HG03103 (cell line): ENCODE data around the gene FHIT.
"Not testable (repeated sequence)": the region's sequence is repeated elsewhere in the genome, so short reads cannot be mapped to it uniquely, and the experiment has no call there.

Source experiments
- ATAC-seq: cut with Tn5 transposase; IDR thresholded peaks from one replicate; pipeline ENCODE4 v1.9.1; 2021; ENCODE audit warnings: low read depth; ENCODE audit not compliant: unreplicated experiment

Gene FHIT

GRCh38 chr3:60539394-60539793 lies 711.9 kb downstream of the FHIT start:
- ATAC-seq, result not testable (repeated sequence)

- ATAC-seq, result no peak
Observed at GRCh38 chr3:60536420-60536819, 714.8 kb downstream of the FHIT start.

GRCh38 chr3:60531759-60532158 lies 719.5 kb downstream of the FHIT start:
- ATAC-seq, result no peak

- no peak for ATAC-seq
Observed at GRCh38 chr3:60528651-60529050, 722.6 kb downstream of the FHIT start.

- ATAC-seq, result no peak
Observed at GRCh38 chr3:60523536-60523935, 727.7 kb downstream of the FHIT start.

GRCh38 chr3:60517134-60517533 lies 734.1 kb downstream of the FHIT start:
- no peak for ATAC-seq

- no peak for ATAC-seq
Observed at GRCh38 chr3:60514866-60515265, 736.4 kb downstream of the FHIT start.

GRCh38 chr3:60514085-60514649 lies 737.1 kb downstream of the FHIT start:
- ATAC-seq, result no peak

- ATAC-seq, result no peak
Observed at GRCh38 chr3:60513241-60513640, 738.0 kb downstream of the FHIT start.

GRCh38 chr3:60512506-60512905 lies 738.7 kb downstream of the FHIT start:
- ATAC-seq, result no peak

GRCh38 chr3:60509471-60509870 lies 741.8 kb downstream of the FHIT start:
- ATAC-seq, result no peak

GRCh38 chr3:60504827-60505457 lies 746.3 kb downstream of the FHIT start:
- ATAC-seq, result no peak

- no peak for ATAC-seq
Observed at GRCh38 chr3:60501314-60501713, 749.9 kb downstream of the FHIT start.

- no peak for ATAC-seq
Observed at GRCh38 chr3:60497902-60498301, 753.4 kb downstream of the FHIT start.

GRCh38 chr3:60490992-60491391 lies 760.3 kb downstream of the FHIT start:
- ATAC-seq, result no peak

GRCh38 chr3:60475096-60475495 lies 776.2 kb downstream of the FHIT start:
- no peak for ATAC-seq

GRCh38 chr3:60469481-60469880 lies 781.8 kb downstream of the FHIT start:
- no peak for ATAC-seq

- ATAC-seq, result no peak
Observed at GRCh38 chr3:60463685-60464084, 787.6 kb downstream of the FHIT start.

GRCh38 chr3:60461267-60461666 lies 790.0 kb downstream of the FHIT start:
- ATAC-seq, result no peak

GRCh38 chr3:60456180-60456579 lies 795.1 kb downstream of the FHIT start:
- ATAC-seq, result no peak

- no peak for ATAC-seq
Observed at GRCh38 chr3:60453326-60453725, 797.9 kb downstream of the FHIT start.

- ATAC-seq, result no peak
Observed at GRCh38 chr3:60448696-60449095, 802.6 kb downstream of the FHIT start.

GRCh38 chr3:60445446-60445845 lies 805.8 kb downstream of the FHIT start:
- no peak for ATAC-seq
